HCT116 (cell line): ENCODE results near the gene HMGN3.

Experiments
- POLR2A ChIP-seq: IDR thresholded peaks from 2 replicates; pipeline ENCODE4 v1.7.0; 2011; ENCODE audit warnings: borderline replicate concordance; ENCODE audit not compliant: insufficient read depth, insufficient read length; ENCODE audit errors: extremely low read depth
- POLR2AphosphoS5 ChIP-seq: IDR thresholded peaks from 2 replicates; pipeline ENCODE4 v1.6.1; 2011; ENCODE audit warnings: mild to moderate bottlenecking, low read depth, low read length, moderate library complexity

DNA sequence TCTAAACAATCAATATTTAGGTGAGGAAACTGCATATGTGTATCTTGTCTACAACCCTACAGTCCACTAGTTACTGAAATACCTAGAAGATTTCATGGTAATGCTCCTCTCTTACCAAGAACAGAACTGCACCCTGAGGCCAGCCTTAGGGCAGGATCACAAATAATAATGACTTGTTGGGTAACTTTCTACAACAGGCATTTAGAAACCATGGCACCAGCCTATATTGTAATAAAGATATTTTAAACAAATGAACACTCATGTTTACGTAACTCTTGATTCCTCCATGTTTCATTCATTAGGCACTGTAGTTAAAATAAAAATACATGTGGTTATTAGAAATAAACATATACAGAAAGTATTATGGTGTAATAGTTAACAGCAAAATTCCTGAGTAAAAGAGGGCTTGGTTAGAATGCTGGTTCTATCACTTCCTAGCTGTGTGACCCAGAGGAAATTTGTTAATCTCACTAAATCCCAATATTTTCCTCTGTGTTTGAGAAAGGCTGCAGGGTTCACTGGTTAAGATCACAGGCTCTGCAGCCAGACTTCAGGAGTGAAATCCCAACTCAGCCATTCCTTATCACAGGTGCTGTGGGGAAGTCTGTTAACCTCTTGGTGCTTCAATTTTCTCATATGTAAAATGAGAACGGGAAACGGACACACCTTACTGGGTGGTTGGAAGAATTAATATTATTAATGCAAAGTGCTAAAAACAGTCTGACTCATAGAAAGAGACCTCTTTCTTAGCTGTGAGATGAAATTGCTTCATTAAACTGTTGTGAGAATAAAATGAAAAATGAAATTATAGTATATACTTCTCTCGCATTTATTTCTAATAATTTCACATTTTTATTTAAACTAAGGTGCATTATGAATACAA lies 8.5 kb downstream of the HMGN3 start:
- TF ChIP-seq POLR2A (no peak), POLR2AphosphoS5 (no peak)
